ENCODE measurements around the gene ADAMTS16.

ADAMTS16 gene

GRCh38 chr5:5350101-5350500 is 210.0 kb downstream of the ADAMTS16 start:
- DNase-seq = peak; percentile 55
- no peak overlapping the region for H3K23ac ChIP-seq (ENCODE audit: low read length in 2 of 2)
- H3K27me3 ChIP-seq (ENCODE audit: control insufficient read depth in 1 of 2, insufficient read depth in 1 of 2, low read length in 2 of 2) = peaks cover 0 to 14% of the 10 kb centered on the region in 2 experiments
- H3K9ac ChIP-seq (ENCODE audit: low read length) = no peak overlapping the region
- no peak overlapping the region for H3K18ac ChIP-seq (ENCODE audit: low read depth in 1 of 2, low read length in 2 of 2)
- no peak overlapping the region for H3K14ac ChIP-seq (ENCODE audit: low read length in 2 of 2)
- H3K27ac ChIP-seq (ENCODE audit: low read length, poor library complexity, severe bottlenecking) = no peak overlapping the region
- no peak overlapping the region for H2BK15ac ChIP-seq (ENCODE audit: low read depth, poor library complexity, severe bottlenecking)
- H2BK12ac ChIP-seq (ENCODE audit: low read length in 2 of 2) = no peak overlapping the region
- H2AFZ ChIP-seq (ENCODE audit: low read depth, low read length) = no peak overlapping the region
- H3K4me1 ChIP-seq (ENCODE audit: control insufficient read depth, insufficient read depth, low read depth, low read length) = peaks cover 20% of the 10 kb centered on the region
- WGBS = 17% methylated on average over 7 of the region's 9 CpGs
- no peak overlapping the region for H2AK5ac ChIP-seq (ENCODE audit: low read length, severe bottlenecking)
- H3K4me2 ChIP-seq (ENCODE audit: low read length, poor library complexity, severe bottlenecking) = no peak overlapping the region
- no peak overlapping the region for H2BK120ac ChIP-seq (ENCODE audit: low read depth, low read length)
- H3K79me1 ChIP-seq (replicated peaks; ENCODE audit: low read length, poor library complexity, severe bottlenecking) = no peaks in the 10 kb centered on the region
- H3K36me3 ChIP-seq (ENCODE audit: control insufficient read depth in 1 of 2, insufficient read depth in 2 of 2, low read depth in 1 of 2, low read length in 2 of 2) = peaks cover 0 to 3% of the 10 kb centered on the region in 2 experiments
- H3K4me3 ChIP-seq (ENCODE audit: insufficient read depth in 1 of 2, low read depth in 1 of 2, low read length in 2 of 2) = no peak overlapping the region
- H3K4ac ChIP-seq (ENCODE audit: low read depth in 1 of 2, low read length in 2 of 2) = no peak overlapping the region
- no peaks in the 10 kb centered on the region for H3K9me3 ChIP-seq (ENCODE audit: control insufficient read depth, low read length)
- no peak overlapping the region for H4K91ac ChIP-seq (ENCODE audit: low read length)
- H2BK5ac ChIP-seq (ENCODE audit: low read depth, low read length, poor library complexity, severe bottlenecking) = no peak overlapping the region
- H4K8ac ChIP-seq (ENCODE audit: low read length) = no peak overlapping the region

GRCh38 chr5:5351288-5351979 is 211.3 kb downstream of the ADAMTS16 start:
- H3K23ac ChIP-seq (ENCODE audit: low read length in 2 of 2) = no peak overlapping the region
- peak overlapping the region; percentile 43 for H4K91ac ChIP-seq (ENCODE audit: low read length)
- no peak overlapping the region for H3K4me2 ChIP-seq (ENCODE audit: low read length, poor library complexity, severe bottlenecking)
- WGBS = 56% methylated on average over 14 of the region's 14 CpGs
- H2BK5ac ChIP-seq (ENCODE audit: low read depth, low read length, poor library complexity, severe bottlenecking) = no peak overlapping the region
- peak overlapping the region in 1 of 2 experiments; percentile 55 for H3K18ac ChIP-seq (ENCODE audit: low read depth in 1 of 2, low read length in 2 of 2)
- H2BK15ac ChIP-seq (ENCODE audit: low read depth, poor library complexity, severe bottlenecking) = no peak overlapping the region
- peak; percentile 77 for DNase-seq
- H3K4me1 ChIP-seq (ENCODE audit: control insufficient read depth, insufficient read depth, low read depth, low read length) = peaks cover 20% of the 10 kb centered on the region
- H3K79me1 ChIP-seq (replicated peaks; ENCODE audit: low read length, poor library complexity, severe bottlenecking) = no peaks in the 10 kb centered on the region
- no peak overlapping the region for H2AK5ac ChIP-seq (ENCODE audit: low read length, severe bottlenecking)
- peak overlapping the region; percentile 23 for H4K8ac ChIP-seq (ENCODE audit: low read length)
- no peak overlapping the region for H3K27ac ChIP-seq (ENCODE audit: low read length, poor library complexity, severe bottlenecking)
- no peak overlapping the region for H2AFZ ChIP-seq (ENCODE audit: low read depth, low read length)
- no peak overlapping the region for H2BK120ac ChIP-seq (ENCODE audit: low read depth, low read length)
- H3K9me3 ChIP-seq (ENCODE audit: control insufficient read depth, low read length) = no peaks in the 10 kb centered on the region
- H3K27me3 ChIP-seq (ENCODE audit: control insufficient read depth in 1 of 2, insufficient read depth in 1 of 2, low read length in 2 of 2) = peaks cover 0 to 14% of the 10 kb centered on the region in 2 experiments
- H3K4me3 ChIP-seq (ENCODE audit: insufficient read depth in 1 of 2, low read depth in 1 of 2, low read length in 2 of 2) = no peak overlapping the region
- H3K14ac ChIP-seq (ENCODE audit: low read length in 2 of 2) = no peak overlapping the region
- H3K4ac ChIP-seq (ENCODE audit: low read depth in 1 of 2, low read length in 2 of 2) = no peak overlapping the region
- peaks cover 0 to 3% of the 10 kb centered on the region in 2 experiments for H3K36me3 ChIP-seq (ENCODE audit: control insufficient read depth in 1 of 2, insufficient read depth in 2 of 2, low read depth in 1 of 2, low read length in 2 of 2)
- H2BK12ac ChIP-seq (ENCODE audit: low read length in 2 of 2) = no peak overlapping the region
- H3K9ac ChIP-seq (ENCODE audit: low read length) = no peak overlapping the region

DNA sequence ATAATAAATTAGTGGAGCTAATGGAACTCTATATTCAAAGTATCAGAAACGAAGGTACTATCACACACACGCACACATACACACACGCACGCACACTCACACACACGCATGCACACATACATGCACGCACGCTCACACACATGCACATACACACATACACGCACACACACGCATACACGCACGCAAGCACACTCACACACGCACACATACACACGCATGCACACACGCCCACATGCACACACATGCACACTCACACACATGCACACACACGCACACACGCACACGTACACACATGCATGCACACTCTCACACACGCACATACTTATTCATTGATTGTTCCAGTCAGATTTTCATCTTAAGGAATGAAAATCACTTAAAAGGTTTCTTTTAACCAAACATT is 212.5 kb downstream of the ADAMTS16 start:
- WGBS = 97% methylated on average over 18 of the region's 18 CpGs
- H3K27ac ChIP-seq (ENCODE audit: low read length, poor library complexity, severe bottlenecking) = no peak overlapping the region

DNA sequence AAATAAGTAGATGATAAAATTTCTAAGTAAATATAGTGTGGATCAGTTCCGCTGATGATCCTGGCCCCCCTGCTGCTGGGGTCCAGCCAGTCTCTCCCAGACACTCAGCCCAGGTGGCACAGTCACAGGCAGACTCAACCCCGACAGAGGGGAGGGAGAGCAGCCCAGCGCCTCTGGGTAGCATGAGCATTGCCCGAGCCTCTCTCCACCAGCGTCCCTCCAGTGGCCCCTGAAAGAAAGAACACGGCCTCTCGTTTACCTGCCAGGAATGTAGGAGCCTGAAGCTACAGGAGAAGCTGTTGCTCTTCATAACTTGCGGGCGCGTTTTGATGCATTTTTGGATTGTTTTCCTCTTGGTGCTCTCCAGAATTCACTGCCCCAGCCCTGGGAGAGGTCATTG is 213.6 kb downstream of the ADAMTS16 start:
- no peak overlapping the region for H2BK12ac ChIP-seq (ENCODE audit: low read length in 2 of 2)
- no peak overlapping the region for H3K18ac ChIP-seq (ENCODE audit: low read depth in 1 of 2, low read length in 2 of 2)
- no peak overlapping the region for H4K91ac ChIP-seq (ENCODE audit: low read length)
- no peak for DNase-seq
- H3K4me1 ChIP-seq (ENCODE audit: control insufficient read depth, insufficient read depth, low read depth, low read length) = peaks cover 16% of the 10 kb centered on the region
- H2AK5ac ChIP-seq (ENCODE audit: low read length, severe bottlenecking) = no peak overlapping the region
- no peak overlapping the region for H3K14ac ChIP-seq (ENCODE audit: low read length in 2 of 2)
- H2BK5ac ChIP-seq (ENCODE audit: low read depth, low read length, poor library complexity, severe bottlenecking) = no peak overlapping the region
- no peak overlapping the region for H2AFZ ChIP-seq (ENCODE audit: low read depth, low read length)
- H3K79me1 ChIP-seq (replicated peaks; ENCODE audit: low read length, poor library complexity, severe bottlenecking) = no peaks in the 10 kb centered on the region
- H3K27ac ChIP-seq (ENCODE audit: low read length, poor library complexity, severe bottlenecking) = no peak overlapping the region
- H3K4me3 ChIP-seq (ENCODE audit: insufficient read depth in 1 of 2, low read depth in 1 of 2, low read length in 2 of 2) = no peak overlapping the region
- H3K4ac ChIP-seq (ENCODE audit: low read depth in 1 of 2, low read length in 2 of 2) = no peak overlapping the region
- no peak overlapping the region for H2BK15ac ChIP-seq (ENCODE audit: low read depth, poor library complexity, severe bottlenecking)
- 87% methylated on average over 10 of the region's 10 CpGs for WGBS
- no peak overlapping the region for H3K4me2 ChIP-seq (ENCODE audit: low read length, poor library complexity, severe bottlenecking)
- H3K9ac ChIP-seq (ENCODE audit: low read length) = no peak overlapping the region
- peaks cover 0 to 3% of the 10 kb centered on the region in 2 experiments for H3K36me3 ChIP-seq (ENCODE audit: control insufficient read depth in 1 of 2, insufficient read depth in 2 of 2, low read depth in 1 of 2, low read length in 2 of 2)
- peaks cover 0 to 14% of the 10 kb centered on the region in 2 experiments for H3K27me3 ChIP-seq (ENCODE audit: control insufficient read depth in 1 of 2, insufficient read depth in 1 of 2, low read length in 2 of 2)
- no peak overlapping the region for H2BK120ac ChIP-seq (ENCODE audit: low read depth, low read length)
- no peaks in the 10 kb centered on the region for H3K9me3 ChIP-seq (ENCODE audit: control insufficient read depth, low read length)
- no peak overlapping the region for H4K8ac ChIP-seq (ENCODE audit: low read length)
- no peak overlapping the region for H3K23ac ChIP-seq (ENCODE audit: low read length in 2 of 2)

More for the DNA sequence above, 212.5 kb downstream of the ADAMTS16 start:
- no peak overlapping the region for H2AK5ac ChIP-seq (ENCODE audit: low read length, severe bottlenecking)
- no peak overlapping the region for H2BK15ac ChIP-seq (ENCODE audit: low read depth, poor library complexity, severe bottlenecking)
- peak overlapping the region in 1 of 2 experiments; percentile 44 for H2BK12ac ChIP-seq (ENCODE audit: low read length in 2 of 2)
- H2AFZ ChIP-seq (ENCODE audit: low read depth, low read length) = no peak overlapping the region
- peaks cover 20% of the 10 kb centered on the region for H3K4me1 ChIP-seq (ENCODE audit: control insufficient read depth, insufficient read depth, low read depth, low read length)
- peak overlapping the region in 1 of 2 experiments; percentile 5 for H3K18ac ChIP-seq (ENCODE audit: low read depth in 1 of 2, low read length in 2 of 2)
- H3K9ac ChIP-seq (ENCODE audit: low read length) = no peak overlapping the region
- H3K4ac ChIP-seq (ENCODE audit: low read depth in 1 of 2, low read length in 2 of 2) = no peak overlapping the region
- H3K36me3 ChIP-seq (ENCODE audit: control insufficient read depth in 1 of 2, insufficient read depth in 2 of 2, low read depth in 1 of 2, low read length in 2 of 2) = peaks cover 0 to 3% of the 10 kb centered on the region in 2 experiments
- H3K4me3 ChIP-seq (ENCODE audit: insufficient read depth in 1 of 2, low read depth in 1 of 2, low read length in 2 of 2) = no peak overlapping the region
- H4K8ac ChIP-seq (ENCODE audit: low read length) = no peak overlapping the region
- peaks cover 0 to 14% of the 10 kb centered on the region in 2 experiments for H3K27me3 ChIP-seq (ENCODE audit: control insufficient read depth in 1 of 2, insufficient read depth in 1 of 2, low read length in 2 of 2)
- no peak overlapping the region for H3K4me2 ChIP-seq (ENCODE audit: low read length, poor library complexity, severe bottlenecking)
- H3K9me3 ChIP-seq (ENCODE audit: control insufficient read depth, low read length) = no peaks in the 10 kb centered on the region
- no peak overlapping the region for H3K23ac ChIP-seq (ENCODE audit: low read length in 2 of 2)
- peak overlapping the region in 1 of 2 experiments; percentile 72 for H3K14ac ChIP-seq (ENCODE audit: low read length in 2 of 2)
- H4K91ac ChIP-seq (ENCODE audit: low read length) = peak overlapping the region; percentile 3
- H3K79me1 ChIP-seq (replicated peaks; ENCODE audit: low read length, poor library complexity, severe bottlenecking) = no peaks in the 10 kb centered on the region
- no peak overlapping the region for H2BK120ac ChIP-seq (ENCODE audit: low read depth, low read length)
- DNase-seq = no peak
- no peak overlapping the region for H2BK5ac ChIP-seq (ENCODE audit: low read depth, low read length, poor library complexity, severe bottlenecking)

All from mesenchymal stem cell (in vitro differentiated cells and primary cell).